ENCODE data around the gene TMEM200B.

GRCh38 chr1:29096231-29096886, 27.3 kb downstream of the TMEM200B start:
- TF ChIP-seq ATF3 (IDR thresholded peaks at IDR 0.05) = no peak
- TF ChIP-seq CTCF (IDR thresholded peaks at IDR 0.05 in 2 of 3, conservative IDR thresholded peaks at IDR 0.05 in 1 of 3; ENCODE audit: borderline replicate concordance in 1 of 3, insufficient read depth in 1 of 3, low read depth in 2 of 3, low read length in 2 of 3) = no peak
- TF ChIP-seq POLR2A (IDR thresholded peaks at IDR 0.05; ENCODE audit: borderline replicate concordance, extremely low read depth, insufficient read depth, insufficient read length) = no peak
- no peak for TF ChIP-seq CEBPB (IDR thresholded peaks at IDR 0.05; ENCODE audit: low read depth)
- no peak for TF ChIP-seq POLR2AphosphoS5 (IDR thresholded peaks at IDR 0.05; ENCODE audit: low read depth, low read length)

Data from HCT116 (cell line).